Neuronal stem cell (in vitro differentiated cells): ENCODE data around the gene SPEF2.

ENCODE experiments used
- DNase-seq: peaks from one replicate; pipeline ENCODE4 v3.0.0-alpha.2; 2013; ENCODE audit warnings: low spot score
- H2AFZ ChIP-seq: one replicate; pipeline ENCODE4 v1.6.1; 2013; ENCODE audit warnings: mild to moderate bottlenecking, low read length, inconsistent platforms
- H2AK5ac ChIP-seq: 2 replicates; pipeline ENCODE4 v1.6.1; 2013; ENCODE audit warnings: low read depth, mild to moderate bottlenecking, inconsistent platforms, low read length, moderate library complexity, mixed read lengths
- H2BK120ac ChIP-seq: 2 replicates; pipeline ENCODE4 v1.6.1; 2013; ENCODE audit warnings: low read depth, mild to moderate bottlenecking, inconsistent platforms, low read length, moderate library complexity, mixed read lengths
- H2BK12ac ChIP-seq: one replicate; pipeline ENCODE4 v1.6.1; 2013; ENCODE audit warnings: low read length, inconsistent platforms
- H2BK15ac ChIP-seq: 2 replicates; pipeline ENCODE4 v1.6.1; 2013; ENCODE audit warnings: mild to moderate bottlenecking, low read length, inconsistent platforms, mixed read lengths
- H2BK5ac ChIP-seq: one replicate; pipeline ENCODE4 v1.6.1; 2013; ENCODE audit warnings: inconsistent platforms, mild to moderate bottlenecking, low read length, moderate library complexity
- H3K14ac ChIP-seq: one replicate; pipeline ENCODE4 v1.6.1; 2013; ENCODE audit warnings: low read length, inconsistent platforms
- H3K18ac ChIP-seq: 2 replicates; pipeline ENCODE4 v1.6.1; 2013; ENCODE audit warnings: low read length, inconsistent platforms
- H3K23ac ChIP-seq: 2 replicates; pipeline ENCODE4 v1.6.1; 2013; ENCODE audit warnings: low read depth, mild to moderate bottlenecking, mixed read lengths, low read length, inconsistent platforms; ENCODE audit not compliant: poor library complexity
- H3K27ac ChIP-seq: replicated peaks from 3 replicates; pipeline ENCODE4 v1.5.1; 2013; ENCODE audit warnings: low read length, inconsistent platforms
- H3K27me3 ChIP-seq, 3 experiments: 2 replicates each; pipeline ENCODE4 v1.6.1; 2013; ENCODE audit warnings: low read length in 3 of 3, mild to moderate bottlenecking in 2 of 3, inconsistent platforms in 1 of 3, low read depth in 1 of 3, mixed read lengths in 1 of 3, moderate library complexity in 1 of 3; ENCODE audit not compliant: control insufficient read depth in 3 of 3, insufficient read depth in 3 of 3
- H3K36me3 ChIP-seq, 2 donors: replicated peaks in 1 of 2; 2 replicates each; pipeline ENCODE4 v1.6.1; 2013; ENCODE audit warnings: low read length in 2 of 2; ENCODE audit not compliant: control insufficient read depth in 2 of 2, insufficient read depth in 2 of 2
- H3K4ac ChIP-seq: 2 replicates; pipeline ENCODE4 v1.6.1; 2013; ENCODE audit warnings: inconsistent platforms, mild to moderate bottlenecking, low read length, moderate library complexity
- H3K4me1 ChIP-seq, 2 donors: 1 replicate in 1 of 2; 2 replicates in 1 of 2; pipeline ENCODE4 v1.6.1; 2013; ENCODE audit warnings: low read length in 2 of 2, low read depth in 1 of 2; ENCODE audit not compliant: control insufficient read depth in 2 of 2, insufficient read depth in 1 of 2
- H3K4me2 ChIP-seq: one replicate; pipeline ENCODE4 v1.6.1; 2013; ENCODE audit warnings: mild to moderate bottlenecking, low read length, inconsistent platforms; ENCODE audit not compliant: insufficient read depth, poor library complexity, severe bottlenecking
- H3K4me3 ChIP-seq, 2 donors: 2 replicates each; pipeline ENCODE4 v1.5.1; 2013; ENCODE audit warnings: low read length in 2 of 2, mild to moderate bottlenecking in 2 of 2, inconsistent platforms in 1 of 2, moderate library complexity in 1 of 2
- H3K79me1 ChIP-seq: one replicate; pipeline ENCODE4 v1.6.1; 2013; ENCODE audit warnings: low read depth, mild to moderate bottlenecking, inconsistent platforms, low read length, moderate library complexity
- H3K9ac ChIP-seq: one replicate; pipeline ENCODE4 v1.6.1; 2013; ENCODE audit warnings: mild to moderate bottlenecking, low read depth, low read length, inconsistent platforms; ENCODE audit not compliant: poor library complexity
- H3K9me3 ChIP-seq, 2 donors: replicated peaks in 1 of 2; 2 replicates each; pipeline versions ENCODE3 to v1.6.1; 2013; ENCODE audit warnings: low read length in 2 of 2, mild to moderate bottlenecking in 2 of 2, inconsistent platforms in 1 of 2, low read depth in 1 of 2, mixed read lengths in 1 of 2, moderate library complexity in 1 of 2; ENCODE audit not compliant: control insufficient read depth in 2 of 2, insufficient read depth in 1 of 2
- H4K8ac ChIP-seq: one replicate; pipeline ENCODE4 v1.6.1; 2013; ENCODE audit warnings: low read depth, mild to moderate bottlenecking, inconsistent platforms, low read length, moderate library complexity
- H4K91ac ChIP-seq: one replicate; pipeline ENCODE4 v1.6.1; 2013; ENCODE audit warnings: low read length, low read depth, mild to moderate bottlenecking, inconsistent platforms; ENCODE audit not compliant: poor library complexity
- WGBS, 2 donors: extraction: QIAGEN DNeasy Blood & Tissue Kit; methylation state at CpG; one replicate each; pipeline ENCODE4 v1.1.7; 2013; ENCODE audit warnings: missing lambda C conversion rate in 2 of 2, mixed read lengths in 1 of 2; ENCODE audit not compliant: insufficient read length in 2 of 2, insufficient replicate concordance in 1 of 2; ENCODE audit errors: extremely low coverage in 2 of 2; 5-methylcytosine and 5-hydroxymethylcytosine counted together

The SPEF2 gene

DNA sequence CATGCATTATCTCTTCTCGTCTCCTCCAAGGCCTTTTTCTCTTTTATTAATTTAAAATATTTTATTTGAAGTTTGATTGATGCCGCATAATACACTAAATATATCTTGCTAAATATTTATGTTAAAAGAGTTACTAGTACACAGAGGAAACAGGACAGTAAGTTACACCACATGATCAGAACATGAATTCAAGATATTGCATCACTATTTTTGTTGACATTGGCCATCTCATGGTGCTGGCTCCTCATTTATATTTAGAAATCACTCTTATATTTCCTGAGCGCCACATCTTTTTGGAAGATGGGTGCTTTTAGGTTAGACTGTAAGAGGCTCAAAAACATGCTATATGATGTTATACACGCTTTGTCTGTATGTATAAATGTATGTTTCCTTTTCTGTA is 23.0 kb downstream of the SPEF2 start:
- Histone ChIP-seq H2BK120ac (no peak overlapping the region), H3K27me3 (no peaks in the 10 kb centered on the region), H3K23ac (no peak overlapping the region), H2AFZ (no peak overlapping the region), H3K18ac (no peak overlapping the region), H4K8ac (no peak overlapping the region), H2AK5ac (no peak overlapping the region), H2BK15ac (no peak overlapping the region), H3K9me3 (no peaks in the 10 kb centered on the region), H3K79me1 (no peaks in the 10 kb centered on the region), H3K36me3 (no peaks in the 10 kb centered on the region), H3K14ac (no peak overlapping the region), H3K27ac (no peak overlapping the region), H3K4me3 (no peak overlapping the region), H3K4me1 (no peaks in the 10 kb centered on the region), H3K4me2 (no peak overlapping the region), H3K4ac (no peak overlapping the region), H2BK12ac (no peak overlapping the region), H4K91ac (no peak overlapping the region), H3K9ac (no peak overlapping the region), H2BK5ac (no peak overlapping the region)
- DNase-seq: no peak
- no CpG with 5 or more reads among the region's 4 CpGs for WGBS, 2 donors

DNA sequence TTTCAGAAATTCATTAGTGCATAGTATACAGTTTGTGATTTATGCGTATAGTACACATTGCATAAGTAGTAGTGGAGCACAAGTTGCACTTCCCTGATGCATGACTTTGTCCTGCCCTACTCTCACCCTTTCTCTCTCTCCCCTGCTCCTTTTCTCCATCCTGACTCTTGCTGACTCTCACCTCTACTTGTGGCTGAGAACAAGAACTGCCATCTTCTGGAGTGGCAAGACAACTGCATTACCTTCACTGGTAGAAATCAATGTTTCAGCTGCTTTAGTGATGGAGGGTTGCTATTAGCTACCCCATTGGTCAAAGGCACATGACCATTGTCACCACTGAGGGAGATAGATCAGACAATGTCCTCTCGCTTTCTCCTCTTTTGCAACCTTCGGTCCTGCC is 26.9 kb downstream of the SPEF2 start:
- H3K79me1 ChIP-seq: no peaks in the 10 kb centered on the region
- no peaks in the 10 kb centered on the region for H3K9me3 ChIP-seq
- H3K9ac ChIP-seq: no peak overlapping the region
- H2AFZ ChIP-seq: no peak overlapping the region
- DNase-seq: no peak
- no peak overlapping the region for H4K8ac ChIP-seq
- H4K91ac ChIP-seq: no peak overlapping the region
- H3K14ac ChIP-seq: no peak overlapping the region
- H2BK5ac ChIP-seq: no peak overlapping the region
- H2BK15ac ChIP-seq: no peak overlapping the region
- no peak overlapping the region for H2AK5ac ChIP-seq
- H2BK120ac ChIP-seq: no peak overlapping the region
- no peak overlapping the region for H3K27ac ChIP-seq
- H3K4ac ChIP-seq: no peak overlapping the region
- no CpG with 5 or more reads among the region's 3 CpGs for WGBS, 2 donors
- H3K4me1 ChIP-seq: no peaks in the 10 kb centered on the region
- no peaks in the 10 kb centered on the region for H3K27me3 ChIP-seq
- H3K36me3 ChIP-seq: no peaks in the 10 kb centered on the region
- no peak overlapping the region for H3K18ac ChIP-seq
- H2BK12ac ChIP-seq: no peak overlapping the region
- no peak overlapping the region for H3K4me2 ChIP-seq
- H3K23ac ChIP-seq: no peak overlapping the region
- H3K4me3 ChIP-seq: no peak overlapping the region

DNA sequence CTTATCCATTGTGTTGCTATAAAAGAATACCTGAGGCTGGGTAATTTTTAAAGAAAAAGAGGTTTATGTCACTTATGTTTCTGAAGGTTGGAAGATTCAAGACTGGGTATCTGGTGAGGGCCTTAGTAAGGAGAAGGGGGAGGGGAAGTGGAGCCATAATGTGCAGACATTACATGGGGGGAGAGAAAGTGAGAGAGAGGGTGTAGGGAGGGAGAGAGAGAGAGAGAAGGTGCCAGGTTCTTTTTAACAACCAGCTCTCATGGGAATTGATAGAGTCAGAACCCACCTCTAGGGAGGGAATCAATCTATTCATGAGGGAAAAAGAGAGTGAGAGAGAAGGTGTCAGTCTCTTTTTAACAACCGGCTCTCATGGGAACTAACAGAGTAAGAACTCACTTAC is 29.5 kb downstream of the SPEF2 start:
- H4K8ac ChIP-seq: no peak overlapping the region
- H3K4ac ChIP-seq: no peak overlapping the region
- no peak overlapping the region for H2BK12ac ChIP-seq
- H4K91ac ChIP-seq: no peak overlapping the region
- H3K79me1 ChIP-seq: no peaks in the 10 kb centered on the region
- no peak overlapping the region for H3K27ac ChIP-seq
- H2AK5ac ChIP-seq: no peak overlapping the region
- no peaks in the 10 kb centered on the region for H3K9me3 ChIP-seq
- H3K14ac ChIP-seq: no peak overlapping the region
- no peak overlapping the region for H3K18ac ChIP-seq
- no peak overlapping the region for H2BK15ac ChIP-seq
- H3K36me3 ChIP-seq: no peaks in the 10 kb centered on the region
- no peak overlapping the region for H3K4me2 ChIP-seq
- H2BK5ac ChIP-seq: no peak overlapping the region
- no peak for DNase-seq
- no CpG with 5 or more reads among the region's 1 CpG for WGBS, 2 donors
- no peak overlapping the region for H3K9ac ChIP-seq
- no peak overlapping the region for H2BK120ac ChIP-seq
- no peak overlapping the region for H3K4me3 ChIP-seq
- no peaks in the 10 kb centered on the region for H3K27me3 ChIP-seq
- H3K4me1 ChIP-seq: no peaks in the 10 kb centered on the region
- no peak overlapping the region for H3K23ac ChIP-seq
- no peak overlapping the region for H2AFZ ChIP-seq

DNA sequence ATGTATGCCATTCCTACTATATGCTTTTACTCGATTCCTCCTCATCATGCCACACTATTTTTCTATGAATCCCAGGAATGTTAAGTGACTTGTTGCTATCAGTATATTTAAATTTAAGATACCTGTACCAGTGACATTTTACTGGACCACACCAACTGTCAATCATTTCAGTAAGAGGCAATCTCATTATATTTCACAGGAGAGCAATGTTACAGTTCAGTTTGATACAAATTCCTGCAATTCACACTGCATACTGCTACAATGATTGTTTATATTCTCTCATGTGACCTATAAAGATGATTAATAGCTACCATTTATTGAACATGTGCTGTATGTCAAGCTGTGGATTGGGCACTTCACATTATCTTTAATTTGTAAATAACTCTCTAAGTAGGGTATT is 30.0 kb downstream of the SPEF2 start:
- Histone ChIP-seq H3K4ac (no peak overlapping the region), H2AFZ (no peak overlapping the region), H3K27ac (no peak overlapping the region), H2BK12ac (no peak overlapping the region), H3K79me1 (no peaks in the 10 kb centered on the region), H3K4me3 (no peak overlapping the region), H3K27me3 (no peaks in the 10 kb centered on the region), H4K8ac (no peak overlapping the region), H2BK5ac (no peak overlapping the region), H3K18ac (no peak overlapping the region), H3K9me3 (no peaks in the 10 kb centered on the region), H4K91ac (no peak overlapping the region), H2AK5ac (no peak overlapping the region), H3K4me2 (no peak overlapping the region), H3K9ac (no peak overlapping the region), H3K14ac (no peak overlapping the region), H2BK15ac (no peak overlapping the region), H2BK120ac (no peak overlapping the region), H3K4me1 (no peaks in the 10 kb centered on the region), H3K36me3 (no peaks in the 10 kb centered on the region), H3K23ac (no peak overlapping the region)
- DNase-seq: no peak
- WGBS, 2 donors: no CpG with 5 or more reads among the region's 1 CpG
